Gastrocnemius medialis (tissue), 4 donors: ENCODE results near the gene TSC2. TPM values are rescaled to one million over a fixed set of nuclear protein-coding genes. Genes with fewer than 3 reads are reported as not detected.
"Not testable (repeated sequence)": the region's sequence is repeated elsewhere in the genome, so short reads cannot be mapped to it uniquely, and the experiment has no call there.

Experiments used
- ATAC-seq, 2 donors: fragments of 150-250 bp; one replicate each; pipeline ENCODE4 v1.9.1; 2016
- DNase-seq, 2 donors: peaks; one replicate each; pipeline ENCODE4 v3.0.0-alpha.2; 2019
- H3K27ac ChIP-seq, 4 donors: fragments of 200-600 bp; sonication (generic); 1 replicate in 1 of 4; 2 replicates in 3 of 4; pipeline ENCODE4 v1.5.1; 2016 to 2018; ENCODE audit warnings: mild to moderate bottlenecking in 2 of 4, moderate library complexity in 1 of 4
- H3K27me3 ChIP-seq, 3 donors: fragments of 200-600 bp; sonication (generic) in 2 of 3; 1 replicate in 1 of 3; 2 replicates in 2 of 3; pipeline versions ENCODE4 v1.5.1 to v1.6.0; 2016 to 2019; ENCODE audit warnings: mild to moderate bottlenecking in 1 of 3, moderate library complexity in 1 of 3
- H3K36me3 ChIP-seq, 2 donors: fragments of 200-600 bp; sonication (generic) in 1 of 2; one replicate each; pipeline ENCODE4 v1.5.1; 2017 to 2018
- H3K4me1 ChIP-seq, 2 donors: fragments of 200-600 bp; sonication (generic) in 1 of 2; one replicate each; pipeline ENCODE4 v1.5.1; 2016 to 2017; ENCODE audit warnings: mild to moderate bottlenecking in 2 of 2
- H3K4me3 ChIP-seq, 4 donors: fragments of 200-600 bp; sonication (generic) in 3 of 4; 1 replicate in 1 of 4; 2 replicates in 3 of 4; pipeline ENCODE4 v1.5.1; 2016 to 2019; ENCODE audit warnings: mild to moderate bottlenecking in 2 of 4
- H3K9me3 ChIP-seq, 3 donors: fragments of 200-600 bp; sonication (generic) in 2 of 3; 1 replicate in 1 of 3; 2 replicates in 2 of 3; pipeline ENCODE4 v1.5.1; 2016 to 2019
- CTCF ChIP-seq, 5 experiments: fragments of 450-650 bp in 3 of 5; fragments of 200-600 bp in 2 of 5; sonication (generic) in 2 of 5; IDR thresholded peaks in 4 of 5; conservative IDR thresholded peaks in 1 of 5; 1 replicate in 4 of 5; 2 replicates in 1 of 5; pipeline ENCODE4 v1.5.1; 2016 to 2019; ENCODE audit warnings: antibody characterized with exemption in 5 of 5, mild to moderate bottlenecking in 3 of 5, moderate library complexity in 3 of 5
- POLR2A ChIP-seq, 2 donors: fragments of 450-650 bp; IDR thresholded peaks; one replicate each; pipeline ENCODE4 v1.6.1; 2017; ENCODE audit warnings: antibody characterized with exemption in 2 of 2, mild to moderate bottlenecking in 2 of 2, moderate library complexity in 2 of 2
- in situ Hi-C, 4 donors: fragments of 200-750 bp; cut with MboI; loops; one replicate each; pipeline versions ENCODE4 v1.15.0 to v1.8.0; 2017; ENCODE audit warnings: low sequenced_read_pairs in 4 of 4
- intact Hi-C: fragments of 100-400 bp; cut with DNase I; formaldehyde crosslinking; loops from one replicate; pipeline ENCODE4 v1.15.1; 2023; ENCODE audit warnings: low total_unique reads
- total RNA-seq, 4 donors: library from RNA; depleted of rRNA; stranded (reverse); fragments of >200 nt; gene quantifications; one replicate each; pipeline versions ENCODE4 v1.1.0 to v1.2.3, GENCODE V29; 2016

TSC2 gene
- total RNA-seq, 4 donors from 2014 or later = 44.5 to 62.7 (median 53.8) TPM

DNA sequence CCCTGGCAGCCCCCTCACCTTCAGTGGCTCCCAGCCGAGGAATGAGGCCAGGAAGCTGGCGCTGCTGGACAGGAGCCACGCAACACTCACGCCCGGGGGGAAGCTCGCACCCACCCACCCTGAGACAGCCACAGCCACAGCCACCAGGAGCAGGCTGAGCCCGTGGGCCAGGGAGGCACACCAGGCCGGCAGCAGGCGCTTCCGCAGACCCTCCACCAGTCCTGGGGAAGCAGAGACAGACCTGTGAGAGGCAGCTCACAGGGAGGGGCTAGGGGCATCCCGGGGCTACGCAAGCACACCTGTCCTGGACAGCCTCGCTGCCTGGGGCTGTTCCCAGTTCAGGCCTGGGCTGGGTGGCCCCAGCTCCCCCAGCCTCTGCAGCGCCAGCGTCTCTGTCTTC, 46.0 kb downstream of the TSC2 start:
- TF ChIP-seq POLR2A (IDR thresholded peaks at IDR 0.05) (no peak), CTCF (IDR thresholded peaks at IDR 0.05 in 4 of 5, conservative IDR thresholded peaks at IDR 0.05 in 1 of 5) (no peak)

GRCh38 chr16:2095315-2095853, 47.6 kb downstream of the TSC2 start:
- DNase-seq = no peak
- no peak overlapping the region for H3K27ac ChIP-seq
- H3K36me3 ChIP-seq = peaks cover 0 to 81% of the 10 kb centered on the region in 2 donors
- in situ Hi-C loops = no loop called here
- no peak for ATAC-seq
- H3K4me3 ChIP-seq = no peak overlapping the region
- H3K9me3 ChIP-seq = no peaks in the 10 kb centered on the region
- H3K27me3 ChIP-seq = no peaks in the 10 kb centered on the region
- TF ChIP-seq CTCF (IDR thresholded peaks at IDR 0.05 in 4 of 5, conservative IDR thresholded peaks at IDR 0.05 in 1 of 5) (no peak), POLR2A (IDR thresholded peaks at IDR 0.05) (no peak)
- H3K4me1 ChIP-seq = peaks cover 0 to 5% of the 10 kb centered on the region in 2 donors
- intact Hi-C loops = no loop called here

More for the DNA sequence above, 46.0 kb downstream of the TSC2 start:
- Histone ChIP-seq H3K27me3 (no peaks in the 10 kb centered on the region), H3K4me3 (no peak overlapping the region), H3K27ac (no peak overlapping the region), H3K36me3 (peaks cover 0 to 79% of the 10 kb centered on the region in 2 donors), H3K9me3 (no peaks in the 10 kb centered on the region), H3K4me1 (peaks cover 0 to 10% of the 10 kb centered on the region in 2 donors)
- ATAC-seq = no peak
- intact Hi-C loops = no loop called here
- DNase-seq = no peak
- in situ Hi-C loops = no loop called here

DNA sequence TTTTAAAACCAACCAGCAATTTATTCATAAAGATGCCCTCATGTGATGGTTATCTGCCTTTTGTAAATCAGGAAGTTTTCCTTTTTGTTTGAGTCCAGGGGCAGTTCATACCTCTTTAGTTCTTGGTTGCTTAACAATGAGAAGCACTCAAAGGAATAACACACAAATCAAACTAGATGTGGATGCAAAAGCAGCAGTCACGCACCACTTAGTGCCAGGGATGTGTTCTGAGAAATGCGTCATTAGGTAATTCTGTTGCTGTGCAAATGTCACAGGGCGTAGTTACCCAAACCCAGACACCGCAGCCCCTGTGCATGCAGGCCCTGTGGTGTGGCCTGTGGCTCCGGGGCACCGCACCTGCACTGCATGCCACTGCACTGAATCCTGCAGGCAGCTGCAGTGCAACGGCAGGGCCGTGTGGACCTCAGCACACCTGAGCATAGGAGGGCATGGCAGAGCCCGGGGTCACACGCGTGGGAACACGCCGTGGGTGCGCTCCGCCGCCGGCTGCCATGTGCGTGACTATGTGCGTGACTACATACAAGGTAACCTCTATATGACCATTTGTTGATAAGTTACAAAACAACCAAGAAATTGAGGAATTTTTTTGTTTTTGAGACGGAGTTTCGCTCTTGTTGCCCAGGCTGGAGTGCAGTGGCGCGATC, 48.3 kb downstream of the TSC2 start:
- Histone ChIP-seq H3K4me3 (no peak overlapping the region), H3K9me3 (no peaks in the 10 kb centered on the region), H3K36me3 (peaks cover 0 to 88% of the 10 kb centered on the region in 2 donors), H3K27ac (no peak overlapping the region), H3K4me1 (no peaks in the 10 kb centered on the region), H3K27me3 (no peaks in the 10 kb centered on the region)
- ATAC-seq (no peak), DNase-seq (no peak)
- in situ Hi-C loops (no loop called here), intact Hi-C loops (no loop called here)
- TF ChIP-seq POLR2A (IDR thresholded peaks at IDR 0.05) (no peak), CTCF (IDR thresholded peaks at IDR 0.05 in 4 of 5, conservative IDR thresholded peaks at IDR 0.05 in 1 of 5) (no peak)

DNA sequence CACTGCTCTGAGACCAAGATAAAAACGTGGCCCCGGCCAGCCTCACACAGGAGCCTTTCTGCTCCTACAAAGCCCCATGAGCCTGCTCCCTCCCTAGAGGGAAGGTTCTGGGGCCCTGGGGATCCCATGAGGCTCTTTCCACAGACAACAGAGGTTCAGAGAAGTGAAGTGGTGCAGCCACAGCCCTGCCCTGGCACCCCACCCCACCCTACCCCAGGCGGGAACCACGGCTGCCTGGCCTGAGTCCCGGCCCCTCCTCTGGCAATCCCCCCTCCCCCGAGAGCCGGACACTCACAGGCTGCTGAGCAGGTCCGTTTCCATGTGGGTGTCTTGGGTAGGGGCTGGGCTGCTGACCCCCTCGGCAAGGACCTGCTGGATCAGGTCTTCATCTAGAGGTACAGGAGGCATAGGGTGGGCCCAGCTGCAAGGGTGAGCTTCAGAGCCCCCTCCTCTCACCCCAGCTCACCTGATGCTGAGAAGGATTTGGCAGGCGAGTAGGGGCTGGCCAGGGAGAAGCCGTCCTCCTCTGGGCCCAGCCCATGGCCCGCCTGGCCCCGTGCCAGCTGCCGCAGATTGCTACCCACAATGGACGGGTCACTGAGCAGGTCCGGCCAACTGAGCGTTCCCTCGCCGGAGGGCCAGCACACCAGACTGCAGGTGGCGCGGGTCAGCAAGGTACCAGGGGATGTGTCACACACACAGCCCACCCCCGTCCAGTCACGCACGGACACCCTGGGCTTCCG, 49.2 kb downstream of the TSC2 start:
- DNase-seq (no peak), ATAC-seq (no peak)
- H3K4me1 ChIP-seq = no peaks in the 10 kb centered on the region
- no peak for TF ChIP-seq POLR2A (IDR thresholded peaks at IDR 0.05)
- TF ChIP-seq CTCF (IDR thresholded peaks at IDR 0.05 in 4 of 5, conservative IDR thresholded peaks at IDR 0.05 in 1 of 5) = no peak
- peaks cover 0 to 84% of the 10 kb centered on the region in 2 donors for H3K36me3 ChIP-seq
- H3K27me3 ChIP-seq = no peaks in the 10 kb centered on the region
- intact Hi-C loops = no loop called here
- in situ Hi-C loops = no loop called here
- no peaks in the 10 kb centered on the region for H3K9me3 ChIP-seq
- no peak overlapping the region for H3K27ac ChIP-seq
- no peak overlapping the region for H3K4me3 ChIP-seq

DNA sequence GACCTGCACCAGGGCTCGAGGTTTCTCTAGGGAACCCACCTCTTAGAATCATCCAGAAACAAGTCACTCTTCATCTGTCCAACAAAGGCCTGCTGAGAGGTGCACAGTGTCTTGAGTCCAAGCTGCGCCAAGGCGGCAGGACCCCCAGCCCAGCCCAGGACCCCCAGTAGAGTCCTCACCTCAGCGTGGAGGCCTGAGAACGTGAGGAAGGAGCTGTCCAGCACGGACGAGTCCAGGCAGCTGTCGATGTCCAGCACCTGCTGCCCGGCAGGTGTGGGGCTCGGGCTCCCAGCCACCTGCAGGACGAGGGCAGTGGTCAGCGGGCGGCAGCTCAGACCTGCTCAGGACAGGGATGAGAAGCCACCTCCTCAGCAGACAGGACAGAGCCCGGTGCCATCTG, 49.9 kb downstream of the TSC2 start:
- H3K27me3 ChIP-seq, H3K9me3 ChIP-seq, in situ Hi-C loops, H3K4me3 ChIP-seq, H3K27ac ChIP-seq, intact Hi-C loops, ATAC-seq, DNase-seq, H3K4me1 ChIP-seq: not testable (repeated sequence)
- H3K36me3 ChIP-seq = peaks cover 0 to 83% of the 10 kb centered on the region in 2 donors

GRCh38 chr16:2101581-2101980, 53.8 kb downstream of the TSC2 start:
- H3K9me3 ChIP-seq, DNase-seq, in situ Hi-C loops, H3K4me3 ChIP-seq, H3K27me3 ChIP-seq, ATAC-seq, H3K27ac ChIP-seq, H3K4me1 ChIP-seq, intact Hi-C loops: not testable (repeated sequence)
- H3K36me3 ChIP-seq = peaks cover 0 to 66% of the 10 kb centered on the region in 2 donors
